Measurements from ENCODE around the gene AURKAIP1.
"Not testable (repeated sequence)": the region's sequence is repeated elsewhere in the genome, so short reads cannot be mapped to it uniquely, and the experiment has no call there.

The AURKAIP1 gene

DNA sequence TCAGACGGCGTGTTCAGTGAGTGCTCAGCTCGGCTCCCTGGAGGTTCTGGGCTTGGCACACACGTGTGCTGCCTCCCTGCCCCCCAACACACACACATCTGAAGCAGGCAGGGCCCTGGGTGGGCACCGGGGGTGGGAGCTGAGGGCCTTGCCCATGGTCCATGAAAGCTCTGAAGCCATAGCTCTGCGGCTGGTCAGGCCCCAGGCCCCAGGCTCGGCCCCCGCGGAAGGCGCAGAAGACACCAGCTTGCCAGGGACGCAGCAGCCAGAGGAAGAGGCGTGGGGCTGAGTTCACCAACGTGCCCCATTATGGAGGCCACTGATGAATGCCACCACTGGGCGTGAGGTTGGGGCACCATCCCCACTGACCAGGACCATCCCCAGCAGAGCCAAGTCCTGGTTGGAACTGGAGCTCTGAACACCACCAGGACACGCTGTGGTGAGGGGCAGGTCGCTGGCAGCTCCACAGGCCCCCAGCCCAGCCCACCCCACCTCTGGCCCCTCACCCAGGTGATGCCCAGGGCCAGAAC is 4.2 kb downstream of the AURKAIP1 start:
- Histone ChIP-seq H3K27ac (ENCODE audit: low read depth, low read length) (no peak overlapping the region), H3K9ac (ENCODE audit: low read depth, low read length) (no peak overlapping the region), H3K9me3 (ENCODE audit: insufficient read depth, low read depth, low read length) (peaks cover 17% of the 10 kb centered on the region), H3K4me1 (ENCODE audit: insufficient read depth, low read length) (0 out of 2 replicates have a peak, but pooled peaks cover 4% of the 10 kb centered on the region), H3K27me3 (ENCODE audit: insufficient read depth, low read length) (no peaks in the 10 kb centered on the region), H3K4me3 (ENCODE audit: low read length) (no peak overlapping the region), H3K36me3 (ENCODE audit: insufficient read depth, low read length) (peaks cover 10% of the 10 kb centered on the region)
- 93% methylated on average over 16 of the region's 16 CpGs for WGBS

GRCh38 chr1:1370094-1370493 is 4.9 kb downstream of the AURKAIP1 start:
- 96% methylated on average over 14 of the region's 14 CpGs for WGBS
- H3K36me3 ChIP-seq (ENCODE audit: insufficient read depth, low read length); H3K27ac ChIP-seq (ENCODE audit: low read depth, low read length); H3K27me3 ChIP-seq (ENCODE audit: insufficient read depth, low read length); H3K4me3 ChIP-seq (ENCODE audit: low read length); H3K9ac ChIP-seq (ENCODE audit: low read depth, low read length); H3K4me1 ChIP-seq (ENCODE audit: insufficient read depth, low read length): not testable (repeated sequence)
- H3K9me3 ChIP-seq (ENCODE audit: insufficient read depth, low read depth, low read length) = peaks cover 18% of the 10 kb centered on the region

- Histone ChIP-seq H3K4me3 (ENCODE audit: low read length) (no peak overlapping the region), H3K4me1 (ENCODE audit: insufficient read depth, low read length) (no peaks in the 10 kb centered on the region), H3K36me3 (ENCODE audit: insufficient read depth, low read length) (no peaks in the 10 kb centered on the region), H3K27ac (ENCODE audit: low read depth, low read length) (no peak overlapping the region), H3K9me3 (ENCODE audit: insufficient read depth, low read depth, low read length) (peaks cover 18% of the 10 kb centered on the region), H3K9ac (ENCODE audit: low read depth, low read length) (no peak overlapping the region), H3K27me3 (ENCODE audit: insufficient read depth, low read length) (no peaks in the 10 kb centered on the region)
- WGBS = 91% methylated on average over 5 of the region's 5 CpGs
Observed at GRCh38 chr1:1367315-1367714, 7.7 kb downstream of the AURKAIP1 start.

DNA sequence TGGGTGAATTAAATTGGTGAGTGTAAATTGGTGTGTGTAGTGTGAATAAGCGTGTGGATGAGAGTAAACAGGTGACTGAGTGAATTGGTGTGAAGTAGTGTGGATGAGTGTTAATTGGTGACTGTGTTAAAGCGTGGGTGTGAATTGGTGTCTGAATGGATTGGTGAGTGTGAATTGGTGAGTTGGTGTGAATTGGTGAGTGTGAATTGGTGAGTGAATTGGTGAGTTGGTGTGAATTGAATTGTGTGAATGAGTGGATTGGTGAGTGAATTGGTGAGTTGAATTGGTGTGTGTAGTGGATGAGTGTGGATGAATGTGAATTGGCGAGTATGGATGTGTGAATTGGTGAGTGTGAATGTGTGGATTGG is 8.3 kb downstream of the AURKAIP1 start:
- no peaks in the 10 kb centered on the region for H3K36me3 ChIP-seq (ENCODE audit: insufficient read depth, low read length)
- H3K9me3 ChIP-seq (ENCODE audit: insufficient read depth, low read depth, low read length) = peaks cover 18% of the 10 kb centered on the region
- no peaks in the 10 kb centered on the region for H3K27me3 ChIP-seq (ENCODE audit: insufficient read depth, low read length)
- 94% methylated on average over 3 of the region's 3 CpGs for WGBS
- H3K9ac ChIP-seq (ENCODE audit: low read depth, low read length) = no peak overlapping the region
- no peak overlapping the region for H3K27ac ChIP-seq (ENCODE audit: low read depth, low read length)
- no peak overlapping the region for H3K4me3 ChIP-seq (ENCODE audit: low read length)
- H3K4me1 ChIP-seq (ENCODE audit: insufficient read depth, low read length) = peaks cover 6% of the 10 kb centered on the region; the same call in 1 of the 2 replicates

- Histone ChIP-seq H3K27me3 (ENCODE audit: insufficient read depth, low read length) (no peaks in the 10 kb centered on the region), H3K4me3 (ENCODE audit: low read length) (no peak overlapping the region), H3K9me3 (ENCODE audit: insufficient read depth, low read depth, low read length) (peaks cover 18% of the 10 kb centered on the region), H3K36me3 (ENCODE audit: insufficient read depth, low read length) (no peaks in the 10 kb centered on the region), H3K9ac (ENCODE audit: low read depth, low read length) (no peak overlapping the region), H3K4me1 (ENCODE audit: insufficient read depth, low read length) (peaks cover 9% of the 10 kb centered on the region; the same call in 1 of the 2 replicates), H3K27ac (ENCODE audit: low read depth, low read length) (no peak overlapping the region)
- WGBS = 81% methylated on average over 10 of the region's 10 CpGs
Observed at GRCh38 chr1:1365875-1366698, 8.9 kb downstream of the AURKAIP1 start.

GRCh38 chr1:1364266-1364665 is 10.7 kb downstream of the AURKAIP1 start:
- H3K27ac ChIP-seq (ENCODE audit: low read depth, low read length) = no peak overlapping the region
- H3K9me3 ChIP-seq (ENCODE audit: insufficient read depth, low read depth, low read length) = peaks cover 18% of the 10 kb centered on the region
- no peaks in the 10 kb centered on the region for H3K36me3 ChIP-seq (ENCODE audit: insufficient read depth, low read length)
- H3K4me3 ChIP-seq (ENCODE audit: low read length) = no peak overlapping the region
- no peaks in the 10 kb centered on the region for H3K27me3 ChIP-seq (ENCODE audit: insufficient read depth, low read length)
- WGBS = 82% methylated on average over 13 of the region's 14 CpGs
- H3K9ac ChIP-seq (ENCODE audit: low read depth, low read length) = no peak overlapping the region
- H3K4me1 ChIP-seq (ENCODE audit: insufficient read depth, low read length) = peaks cover 22% of the 10 kb centered on the region

GRCh38 chr1:1361982-1362423 is 13.0 kb downstream of the AURKAIP1 start:
- Histone ChIP-seq H3K36me3 (ENCODE audit: insufficient read depth, low read length) (no peaks in the 10 kb centered on the region), H3K9ac (ENCODE audit: low read depth, low read length) (0 out of 2 replicates have a peak overlapping the region, but pooled peaks have one; percentile 13), H3K27me3 (ENCODE audit: insufficient read depth, low read length) (no peaks in the 10 kb centered on the region), H3K9me3 (ENCODE audit: insufficient read depth, low read depth, low read length) (peaks cover 14% of the 10 kb centered on the region), H3K27ac (ENCODE audit: low read depth, low read length) (peak overlapping the region; percentile 1; the same call in 1 of the 2 replicates), H3K4me3 (ENCODE audit: low read length) (no peak overlapping the region), H3K4me1 (ENCODE audit: insufficient read depth, low read length) (peaks cover 35% of the 10 kb centered on the region)
- WGBS = 34% methylated on average over 13 of the region's 13 CpGs

DNA sequence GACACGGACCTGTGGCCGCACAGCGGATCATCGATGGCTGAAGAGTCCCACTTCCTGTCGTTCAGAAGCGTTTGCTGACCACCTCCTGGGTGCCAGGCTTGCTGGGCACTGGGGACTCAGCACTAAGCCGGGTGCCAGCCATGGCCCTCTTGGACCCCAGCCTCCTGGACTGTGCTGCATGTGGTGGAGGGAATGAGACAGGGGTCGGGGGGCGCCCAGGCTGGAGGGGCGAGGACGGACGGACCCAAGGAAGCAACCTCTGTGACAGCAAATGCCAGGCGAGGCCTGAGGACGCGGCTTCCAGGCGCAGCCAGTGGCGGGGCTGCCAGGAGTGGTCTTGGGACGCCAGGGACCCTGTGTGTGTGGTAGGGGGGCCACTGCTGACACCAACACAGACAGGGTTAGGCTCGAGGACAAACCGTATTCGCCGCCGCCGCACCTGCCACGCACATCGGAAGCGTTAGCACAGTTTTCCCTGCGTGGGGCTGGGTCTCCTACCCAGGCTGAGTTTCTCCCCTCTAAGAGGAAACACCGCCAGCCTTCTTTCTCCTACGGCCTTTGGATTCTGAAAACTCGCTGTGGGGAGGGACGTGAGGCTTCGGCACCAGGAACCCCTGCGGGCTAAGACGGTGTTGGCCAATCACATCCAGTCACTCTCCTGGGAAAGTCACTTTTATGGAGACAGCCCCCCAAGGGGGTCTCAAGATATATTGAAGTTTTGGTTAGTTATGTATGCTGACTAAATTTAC is 13.6 kb downstream of the AURKAIP1 start:
- peaks cover 35% of the 10 kb centered on the region for H3K4me1 ChIP-seq (ENCODE audit: insufficient read depth, low read length)
- 77% methylated on average over 34 of the region's 35 CpGs for WGBS
- peak overlapping the region; percentile 19; the same call in 1 of the 2 replicates for H3K9ac ChIP-seq (ENCODE audit: low read depth, low read length)
- no peaks in the 10 kb centered on the region for H3K27me3 ChIP-seq (ENCODE audit: insufficient read depth, low read length)
- peaks cover 8% of the 10 kb centered on the region for H3K9me3 ChIP-seq (ENCODE audit: insufficient read depth, low read depth, low read length)
- H3K4me3 ChIP-seq (ENCODE audit: low read length) = no peak overlapping the region
- no peak overlapping the region; the same call in 1 of the 2 replicates for H3K27ac ChIP-seq (ENCODE audit: low read depth, low read length)
- H3K36me3 ChIP-seq (ENCODE audit: insufficient read depth, low read length) = no peaks in the 10 kb centered on the region

- no peak overlapping the region for H3K27ac ChIP-seq (ENCODE audit: low read depth, low read length)
- H3K4me3 ChIP-seq (ENCODE audit: low read length) = no peak overlapping the region
- H3K36me3 ChIP-seq (ENCODE audit: insufficient read depth, low read length) = no peaks in the 10 kb centered on the region
- peak overlapping the region; percentile 19; the same call in 1 of the 2 replicates for H3K9ac ChIP-seq (ENCODE audit: low read depth, low read length)
- peaks cover 35% of the 10 kb centered on the region for H3K4me1 ChIP-seq (ENCODE audit: insufficient read depth, low read length)
- H3K27me3 ChIP-seq (ENCODE audit: insufficient read depth, low read length) = no peaks in the 10 kb centered on the region
- H3K9me3 ChIP-seq (ENCODE audit: insufficient read depth, low read depth, low read length) = no peaks in the 10 kb centered on the region
- WGBS = 85% methylated on average over 20 of the region's 20 CpGs
Observed at GRCh38 chr1:1360506-1361169, 14.4 kb downstream of the AURKAIP1 start.

DNA sequence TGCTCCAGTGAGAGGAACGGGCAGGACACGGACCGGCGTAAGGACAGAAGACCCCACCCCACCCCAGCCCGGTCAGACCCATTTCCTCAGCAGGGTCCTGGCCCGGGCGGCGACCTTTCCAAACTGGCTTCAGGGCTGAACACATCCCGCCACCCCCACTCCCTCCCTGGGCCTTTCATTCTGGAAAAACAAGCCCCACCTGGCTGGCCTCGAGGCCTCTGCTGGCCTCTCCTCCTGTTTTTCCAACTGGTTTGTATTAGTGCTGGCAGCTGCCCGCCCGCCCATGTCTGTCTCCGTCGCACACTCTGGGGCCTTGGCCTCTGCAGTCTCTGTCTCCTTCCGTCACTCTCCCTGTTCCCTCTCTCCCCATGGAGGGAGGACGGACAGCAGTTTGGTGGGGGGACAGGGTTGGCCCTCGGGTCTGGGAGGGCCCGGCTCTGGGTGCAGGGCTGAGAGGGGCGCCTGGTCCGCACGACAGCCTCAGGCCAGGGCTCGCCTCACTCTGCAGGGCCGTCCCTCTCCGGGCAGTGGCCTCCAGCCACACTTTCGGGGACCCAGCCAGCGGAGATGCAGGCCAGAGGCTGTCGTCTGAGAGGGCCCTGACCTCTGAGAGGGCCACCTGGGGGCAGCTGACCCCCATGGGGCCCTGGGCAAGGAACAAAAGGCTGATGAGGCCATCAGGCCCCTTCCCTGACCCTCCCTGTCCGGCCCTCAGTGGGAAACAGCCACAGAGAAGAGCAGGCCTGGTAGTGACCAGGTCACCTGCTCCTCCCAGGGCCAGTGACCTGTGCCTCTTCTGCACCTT is 15.1 kb downstream of the AURKAIP1 start:
- 74% methylated on average over 28 of the region's 28 CpGs for WGBS
- Histone ChIP-seq H3K4me3 (ENCODE audit: low read length) (no peak overlapping the region), H3K9ac (ENCODE audit: low read depth, low read length) (no peak overlapping the region), H3K27me3 (ENCODE audit: insufficient read depth, low read length) (peaks cover under 1% of the 10 kb centered on the region; the same call in 1 of the 2 replicates), H3K9me3 (ENCODE audit: insufficient read depth, low read depth, low read length) (no peaks in the 10 kb centered on the region), H3K4me1 (ENCODE audit: insufficient read depth, low read length) (peaks cover 35% of the 10 kb centered on the region), H3K36me3 (ENCODE audit: insufficient read depth, low read length) (no peaks in the 10 kb centered on the region), H3K27ac (ENCODE audit: low read depth, low read length) (peak overlapping the region; percentile 70)

Data from HUES64 (cell line).